Measurements from ENCODE around the gene HOXB1.

HOXB1 gene

DNA sequence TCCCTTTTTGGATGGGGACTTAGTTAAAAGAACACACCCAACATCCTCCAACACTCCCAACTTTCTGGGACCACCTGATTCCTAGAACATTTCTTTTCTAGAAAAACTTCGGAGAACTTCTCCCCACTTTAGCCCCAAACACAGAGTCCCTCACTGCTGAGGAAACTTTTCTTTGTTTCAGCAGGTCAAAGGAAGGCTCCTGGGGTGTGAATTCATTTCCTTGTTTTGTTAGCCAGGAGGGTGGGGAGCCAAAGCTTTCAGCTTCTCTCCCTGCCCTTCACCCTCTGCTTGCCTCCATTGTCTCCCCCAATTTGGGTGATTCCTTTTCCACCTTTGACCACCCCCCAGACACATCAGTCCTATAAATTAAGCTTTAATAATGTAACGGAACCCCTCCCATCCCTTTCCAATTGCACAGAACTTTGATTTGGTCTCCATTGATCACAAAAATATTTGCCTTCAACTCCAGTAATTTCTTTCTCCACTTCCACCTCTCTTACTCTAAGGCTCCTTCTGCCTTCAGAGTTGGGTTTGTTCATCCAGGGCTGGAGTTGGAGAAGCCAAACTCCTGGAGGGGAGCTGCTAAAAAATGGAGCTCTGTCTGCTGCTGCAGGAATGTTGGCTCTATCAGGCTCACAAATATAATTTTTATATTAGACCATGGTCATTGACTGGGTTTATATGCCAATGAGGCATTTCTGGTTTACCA is 37.0 kb upstream of the HOXB1 start:
- no peak for DNase-seq (ENCODE audit: low read depth)

DNA sequence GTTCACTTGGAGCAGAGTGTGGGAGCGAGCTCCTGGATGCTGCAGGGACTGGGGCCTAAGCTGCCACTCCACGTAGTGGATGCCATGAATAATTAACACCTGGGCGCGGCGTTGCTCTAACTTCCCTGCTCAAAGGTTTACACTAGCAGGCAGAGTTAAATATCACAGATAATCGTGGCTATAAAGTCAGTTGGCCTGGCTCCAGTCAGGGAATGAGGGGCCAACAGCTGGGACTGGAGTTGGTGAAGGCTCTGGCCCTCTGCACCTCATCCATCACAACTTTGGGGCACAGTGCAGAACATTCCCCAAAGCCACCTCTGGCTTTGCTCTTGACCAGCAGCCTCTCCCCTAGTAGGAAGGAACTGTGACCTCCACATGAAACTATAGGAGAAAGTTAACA is 36.4 kb upstream of the HOXB1 start:
- DNase-seq (ENCODE audit: low read depth): no peak

DNA sequence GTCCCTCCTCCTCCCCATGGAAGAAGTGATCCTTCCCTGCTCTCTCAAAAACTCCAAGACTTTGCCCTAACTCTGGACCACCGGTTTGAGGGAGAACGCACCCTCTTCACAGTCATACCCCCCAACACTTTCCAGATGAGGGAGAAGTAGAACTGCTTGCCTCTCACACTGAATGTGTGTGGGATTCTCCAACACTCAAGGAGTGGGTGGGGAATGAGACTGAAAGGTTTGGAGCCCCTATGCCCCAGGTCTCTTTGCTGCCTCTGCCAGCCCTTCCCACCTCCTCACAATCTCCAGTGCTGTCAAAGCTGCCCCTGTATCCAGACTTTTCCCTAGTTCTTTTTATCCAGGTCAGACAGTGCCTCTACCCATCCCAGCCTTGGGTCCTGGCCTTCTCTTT is 35.9 kb upstream of the HOXB1 start:
- no peak for DNase-seq (ENCODE audit: low read depth)

DNA sequence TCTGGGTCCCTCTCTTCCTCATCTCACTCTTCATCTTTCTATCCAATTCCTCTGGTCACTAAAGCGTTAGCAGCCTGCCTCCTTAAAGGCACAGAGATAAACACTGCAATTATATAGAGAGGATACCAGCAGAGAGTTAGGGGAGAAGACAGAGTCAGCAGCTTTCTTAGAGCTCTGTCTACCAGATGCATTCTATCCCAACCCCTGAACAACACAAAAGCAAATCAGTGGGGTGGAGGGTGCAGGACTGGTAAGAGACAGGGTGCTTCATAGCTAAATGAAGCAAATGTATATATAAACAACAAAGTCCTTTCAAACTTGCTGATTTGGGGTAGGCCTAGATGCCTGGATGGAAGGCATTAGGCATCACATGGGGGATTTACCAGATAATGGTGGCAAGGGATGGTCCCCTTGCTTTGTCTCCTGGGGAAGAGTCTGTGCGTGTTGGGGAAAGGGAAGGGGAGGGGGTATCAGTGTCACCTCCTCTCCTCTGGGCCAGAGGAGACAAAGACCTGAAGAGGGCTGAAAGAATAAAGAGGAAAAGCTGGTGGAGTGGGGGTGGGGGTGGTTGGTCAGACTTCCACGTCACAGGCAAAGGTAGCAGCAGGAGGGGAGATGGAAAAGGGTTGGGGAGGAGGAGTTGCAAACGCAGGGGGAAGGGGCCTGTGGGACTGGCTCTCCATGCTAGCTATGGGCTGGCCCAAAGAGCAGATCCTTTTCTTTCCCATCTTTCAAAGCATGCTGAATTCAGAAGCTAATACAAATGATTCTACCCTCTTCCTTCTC is 35.3 kb upstream of the HOXB1 start:
- DNase-seq (ENCODE audit: low read depth): no peak

DNA sequence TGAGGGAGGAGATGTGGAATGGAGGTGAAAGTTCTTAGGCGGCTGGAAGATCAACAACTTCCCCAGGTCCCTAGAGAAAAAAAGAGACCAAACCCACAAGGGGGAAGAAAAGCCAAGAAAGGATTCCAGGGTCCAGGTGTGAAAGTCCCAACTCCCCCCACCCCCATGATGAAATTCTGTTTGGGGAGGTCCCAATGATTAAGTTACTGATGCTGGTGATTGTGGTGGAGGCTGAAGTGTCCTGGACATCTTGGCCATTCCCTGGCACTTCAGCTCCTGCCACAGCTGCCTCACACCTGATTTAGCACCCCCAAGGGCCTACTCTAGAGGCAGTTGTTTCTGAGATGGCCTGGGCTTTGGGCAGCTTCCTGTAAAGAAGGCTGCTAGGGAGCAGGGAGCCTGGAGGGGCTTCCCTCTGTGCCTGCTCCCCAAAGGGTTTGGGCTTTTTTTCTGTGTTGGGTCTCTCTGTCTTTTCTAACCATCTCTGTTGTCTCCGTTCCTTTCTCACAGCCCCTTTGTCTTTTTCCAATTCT is 34.3 kb upstream of the HOXB1 start:
- DNase-seq (ENCODE audit: low read depth): no peak

DNA sequence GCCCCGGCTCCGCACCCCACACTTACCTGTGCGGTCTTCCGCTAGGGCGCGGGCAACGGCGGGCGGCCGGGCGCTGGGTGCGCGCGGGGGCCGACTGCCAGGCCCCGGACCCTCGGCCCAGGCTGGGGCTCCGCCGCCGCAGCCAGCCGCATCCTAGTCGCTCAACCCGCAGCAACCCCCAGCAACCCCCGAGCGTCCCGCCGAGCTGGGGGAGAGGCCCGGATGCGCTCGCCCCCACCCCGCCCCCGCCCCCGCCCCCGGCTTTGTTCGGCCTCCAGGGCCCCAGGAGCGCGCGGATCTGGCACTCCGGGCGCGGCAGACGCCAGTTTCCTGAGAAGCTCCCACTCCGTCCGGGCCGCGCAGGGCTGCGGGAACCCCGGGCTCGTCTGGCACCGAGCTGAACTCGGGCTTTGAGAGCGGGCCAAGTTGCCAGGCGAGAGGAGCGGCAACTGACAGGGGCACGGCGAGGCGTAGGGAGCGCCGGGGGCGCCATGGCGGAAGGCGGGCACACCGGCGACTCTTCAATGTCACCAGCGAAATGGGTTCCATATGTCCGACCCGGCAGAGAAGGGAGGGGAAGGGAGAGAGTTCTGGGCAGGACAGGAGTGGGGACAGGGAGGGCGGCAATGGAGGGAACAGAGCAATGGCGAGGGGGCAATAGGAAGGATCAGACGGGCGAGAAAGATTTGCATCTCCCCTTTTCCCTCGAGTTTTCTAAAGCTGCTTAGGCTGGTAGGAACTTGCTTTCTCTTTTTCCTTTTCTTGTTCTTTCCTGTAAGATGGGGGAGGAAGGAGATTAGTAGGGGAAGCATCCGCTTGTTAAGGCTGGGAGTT is 33.6 kb upstream of the HOXB1 start:
- DNase-seq (ENCODE audit: low read depth): no peak

DNA sequence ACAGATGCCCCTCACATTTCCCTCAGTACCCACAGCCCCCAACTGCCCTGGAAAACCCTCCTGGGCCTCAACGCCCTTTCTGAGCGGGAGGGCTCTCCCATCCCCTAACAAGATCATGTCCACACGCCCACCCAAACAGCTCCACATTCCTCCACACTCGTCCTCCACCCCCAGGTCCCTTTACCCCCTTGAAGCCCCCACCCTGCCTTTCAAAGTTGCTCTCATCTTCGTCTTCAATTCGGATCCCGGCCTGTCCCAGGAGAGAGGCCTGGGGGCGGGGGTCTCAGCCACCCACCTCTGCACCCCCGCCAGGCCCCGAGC is 33.0 kb upstream of the HOXB1 start:
- DNase-seq (ENCODE audit: low read depth): no peak

DNA sequence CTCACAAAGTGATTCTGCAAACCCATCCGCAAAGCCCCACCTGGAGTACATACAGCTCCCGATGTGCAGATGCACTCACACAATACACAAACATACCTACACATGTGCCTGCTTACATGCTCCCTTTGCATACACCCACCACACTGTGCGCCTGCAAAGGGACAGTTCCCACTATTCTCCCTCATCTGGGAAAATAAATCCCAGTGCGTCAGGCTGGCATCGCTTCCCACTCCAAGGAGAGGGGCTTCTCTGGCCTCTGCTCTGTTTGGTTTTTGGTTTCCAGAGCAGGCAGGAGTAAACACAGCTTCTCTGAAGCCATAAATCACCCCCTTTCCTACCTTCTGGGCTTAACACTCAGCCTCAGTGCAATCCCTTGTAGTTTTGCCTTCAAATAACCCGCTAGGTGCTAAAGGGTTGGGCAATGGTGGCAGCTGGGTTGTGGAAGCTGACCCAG is 32.6 kb upstream of the HOXB1 start:
- DNase-seq (ENCODE audit: low read depth): no peak

DNA sequence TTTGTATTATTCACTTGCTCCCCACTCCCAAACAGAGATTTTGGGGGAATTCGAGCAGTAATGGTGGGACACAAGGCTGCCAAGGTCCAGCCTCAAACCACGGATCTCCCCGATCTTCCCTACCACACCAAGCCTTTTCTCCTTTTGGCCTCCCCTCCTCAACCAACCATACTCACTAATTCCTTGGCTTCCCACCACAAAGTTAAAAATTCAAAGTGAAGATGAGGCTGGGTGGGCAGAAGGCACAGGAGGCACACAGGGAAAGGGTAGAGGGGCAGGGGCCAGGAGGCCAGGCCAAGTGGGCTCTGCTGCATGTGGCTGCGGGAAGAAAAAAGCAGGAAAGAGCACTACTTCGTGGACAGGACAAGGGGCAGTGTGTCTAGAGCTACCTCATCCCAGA is 32.1 kb upstream of the HOXB1 start:
- no peak for DNase-seq (ENCODE audit: low read depth)

DNA sequence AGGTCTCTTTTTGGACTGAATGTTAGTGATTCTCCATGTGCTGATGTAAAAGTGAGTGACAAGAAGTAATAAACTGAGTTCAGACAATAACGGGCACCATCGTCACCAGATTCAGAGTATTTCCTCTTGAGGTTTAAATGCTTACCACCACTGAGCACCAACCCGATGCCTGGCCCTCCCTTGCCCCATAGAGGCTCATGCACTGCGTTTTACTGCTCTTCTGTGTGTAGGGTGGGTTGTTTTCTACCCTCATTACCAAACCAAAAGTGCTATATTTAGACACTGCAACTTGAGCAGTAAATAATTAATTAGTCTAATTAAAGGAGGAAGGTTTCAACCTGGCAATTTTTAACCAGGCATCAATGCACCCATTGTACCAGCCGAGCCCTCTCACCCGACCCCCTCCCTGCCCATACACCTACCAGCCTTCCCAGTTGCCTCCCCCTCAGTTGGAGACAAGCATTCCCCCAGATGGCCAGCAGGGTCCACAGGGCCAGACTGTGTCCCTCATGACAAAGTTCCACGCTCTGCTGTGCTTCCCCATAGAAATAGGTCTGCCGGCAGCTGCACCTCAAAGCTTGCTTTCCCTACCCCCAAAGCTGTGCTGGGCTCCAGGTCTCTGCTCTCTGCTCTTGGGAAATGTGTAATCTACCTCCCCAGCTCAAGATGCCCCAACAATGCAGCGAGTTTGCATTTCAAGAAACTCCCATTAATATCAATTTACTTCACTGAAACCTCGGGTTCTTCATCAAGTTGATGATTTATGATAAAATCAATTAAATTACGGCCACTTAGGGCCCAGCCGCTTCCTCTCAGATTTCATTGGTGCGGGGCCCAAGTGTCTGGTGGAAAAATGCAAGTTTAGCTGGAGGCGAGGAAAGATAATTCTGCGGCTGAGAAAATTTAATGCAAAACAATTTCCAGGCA is 31.3 kb upstream of the HOXB1 start:
- no peak for DNase-seq (ENCODE audit: low read depth)

DNA sequence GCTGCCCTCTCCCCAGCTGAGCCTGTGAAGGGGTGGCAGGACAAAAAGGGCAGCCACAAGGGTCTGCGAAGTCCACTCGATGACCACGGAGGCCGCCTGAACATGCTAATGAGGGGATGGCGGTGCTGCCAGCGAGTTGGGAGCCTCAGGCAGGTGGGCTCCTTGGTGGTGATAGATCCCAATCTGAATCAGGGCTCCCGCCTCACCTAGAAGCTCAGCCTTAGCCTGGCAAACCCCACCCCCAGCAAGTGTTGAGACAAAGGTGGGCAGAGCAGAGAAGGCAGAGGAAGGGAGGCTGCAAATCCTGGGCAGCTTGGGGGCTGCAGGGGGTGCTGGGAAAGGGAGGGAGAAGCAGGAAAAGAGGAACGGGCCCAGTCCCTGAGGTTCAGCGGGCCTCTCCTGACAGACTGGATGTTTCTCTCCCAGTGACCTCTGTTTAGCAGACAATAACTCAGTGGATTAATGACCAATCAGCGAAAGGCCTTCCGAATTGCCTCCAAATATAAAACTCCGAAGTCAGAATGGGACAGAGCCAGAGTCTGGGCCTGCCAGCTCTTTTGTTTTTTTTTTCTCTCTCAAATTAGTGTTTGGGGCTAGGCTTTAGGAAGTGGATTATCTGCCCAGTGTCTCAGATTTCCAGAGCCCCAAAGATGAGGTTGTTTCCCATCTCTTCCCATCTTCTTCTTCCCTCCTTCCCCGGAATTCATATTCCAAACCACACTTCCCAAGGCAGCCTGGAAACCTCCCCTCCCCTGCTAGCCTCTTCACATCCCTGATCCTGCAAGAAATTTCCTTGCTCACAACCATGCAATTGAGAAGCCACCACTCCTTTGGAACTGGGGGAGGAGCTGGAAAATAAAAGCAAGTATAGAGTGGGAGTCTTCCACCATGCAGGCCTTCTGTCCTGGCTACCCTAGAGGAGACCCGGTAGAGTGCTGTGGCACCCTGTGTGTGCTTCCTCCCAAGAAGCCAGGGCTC is 29.3 kb upstream of the HOXB1 start:
- DNase-seq (ENCODE audit: low read depth): no peak

DNA sequence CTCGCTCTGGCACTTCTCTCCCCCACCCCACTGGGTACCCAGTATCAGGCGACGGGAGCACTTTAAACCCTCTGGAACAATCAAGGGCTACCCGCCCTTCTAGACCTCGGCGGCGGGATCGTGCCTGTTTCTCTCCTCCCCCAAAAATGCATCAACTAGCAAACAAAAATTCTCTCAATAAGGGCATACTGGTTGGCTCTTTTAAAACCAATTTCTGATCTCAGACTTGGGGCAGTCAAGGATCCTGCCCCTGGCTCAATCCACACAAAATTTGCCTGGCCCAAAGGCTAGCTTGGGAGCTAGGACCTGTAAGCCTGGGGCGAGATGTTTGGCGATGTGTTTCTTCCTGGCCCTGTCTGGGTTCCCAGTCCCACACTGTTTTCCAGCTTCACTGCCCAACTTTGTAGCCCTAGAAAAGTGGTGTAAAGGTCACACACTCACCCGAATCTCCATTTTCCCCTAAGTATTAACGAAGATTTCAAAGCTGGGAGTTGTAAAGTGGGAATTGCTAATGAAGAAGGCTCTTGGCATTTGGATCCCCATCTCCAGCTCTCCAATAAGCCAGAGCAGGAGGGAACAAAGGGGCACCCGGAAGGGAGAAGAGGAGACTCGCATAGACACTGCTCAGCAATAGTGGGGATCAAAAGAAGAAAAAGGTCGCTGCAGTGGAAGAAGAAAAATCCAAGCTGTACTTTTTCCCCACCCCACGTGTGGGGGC is 28.5 kb upstream of the HOXB1 start:
- no peak for DNase-seq (ENCODE audit: low read depth)

DNA sequence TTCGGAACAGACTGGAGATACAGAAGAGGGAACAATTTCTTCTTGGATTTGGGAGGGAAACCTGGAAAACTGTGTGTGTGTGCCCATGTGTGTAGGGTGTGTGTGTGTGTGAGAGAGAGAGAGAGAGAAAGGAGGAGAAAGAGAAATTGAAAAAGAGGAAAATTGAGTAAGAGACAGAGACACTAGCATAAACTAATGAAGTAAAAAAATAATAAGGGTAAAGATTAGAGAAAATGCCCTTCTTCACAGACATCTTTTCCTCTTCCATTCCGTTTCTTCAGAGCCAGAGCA is 28.0 kb upstream of the HOXB1 start:
- DNase-seq (ENCODE audit: low read depth): no peak

DNA sequence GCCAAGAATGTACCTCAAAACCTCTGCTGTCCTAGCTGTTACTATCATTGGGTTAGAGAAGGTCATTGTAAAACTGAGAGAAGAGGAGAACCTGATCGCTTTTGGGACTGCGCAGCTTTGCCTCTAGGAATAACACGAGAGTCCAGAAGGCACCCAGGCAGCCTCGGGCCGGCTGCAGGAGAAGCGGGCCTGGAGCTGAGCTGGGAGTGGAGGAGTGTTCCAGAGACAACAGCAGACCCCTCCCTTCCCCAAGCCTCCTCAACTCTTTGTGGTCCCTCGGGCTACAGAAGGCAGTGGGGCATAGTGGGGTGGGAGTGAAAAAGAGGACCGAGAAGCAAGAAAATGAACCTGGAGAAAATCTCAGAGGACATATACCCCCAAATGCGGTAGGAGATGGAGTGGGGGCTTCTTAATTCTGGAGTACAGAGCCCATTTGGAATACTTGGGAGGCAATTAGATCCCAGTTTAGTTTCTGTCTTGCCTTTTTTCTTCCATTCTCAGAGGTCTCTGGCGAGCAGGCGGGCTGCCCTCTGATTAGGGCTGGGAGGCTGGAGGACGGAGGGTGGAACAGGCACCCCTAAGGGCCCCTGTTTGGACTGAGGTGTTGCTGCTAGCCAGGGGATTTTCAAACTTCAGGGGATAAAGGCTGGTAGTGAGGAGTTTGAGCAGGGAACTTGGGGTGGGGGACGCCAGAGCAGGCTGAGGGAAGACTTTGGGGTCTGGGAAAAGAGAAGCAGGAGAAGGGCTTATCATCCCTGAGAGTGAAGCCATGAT is 27.4 kb upstream of the HOXB1 start:
- no peak for DNase-seq (ENCODE audit: low read depth)

DNA sequence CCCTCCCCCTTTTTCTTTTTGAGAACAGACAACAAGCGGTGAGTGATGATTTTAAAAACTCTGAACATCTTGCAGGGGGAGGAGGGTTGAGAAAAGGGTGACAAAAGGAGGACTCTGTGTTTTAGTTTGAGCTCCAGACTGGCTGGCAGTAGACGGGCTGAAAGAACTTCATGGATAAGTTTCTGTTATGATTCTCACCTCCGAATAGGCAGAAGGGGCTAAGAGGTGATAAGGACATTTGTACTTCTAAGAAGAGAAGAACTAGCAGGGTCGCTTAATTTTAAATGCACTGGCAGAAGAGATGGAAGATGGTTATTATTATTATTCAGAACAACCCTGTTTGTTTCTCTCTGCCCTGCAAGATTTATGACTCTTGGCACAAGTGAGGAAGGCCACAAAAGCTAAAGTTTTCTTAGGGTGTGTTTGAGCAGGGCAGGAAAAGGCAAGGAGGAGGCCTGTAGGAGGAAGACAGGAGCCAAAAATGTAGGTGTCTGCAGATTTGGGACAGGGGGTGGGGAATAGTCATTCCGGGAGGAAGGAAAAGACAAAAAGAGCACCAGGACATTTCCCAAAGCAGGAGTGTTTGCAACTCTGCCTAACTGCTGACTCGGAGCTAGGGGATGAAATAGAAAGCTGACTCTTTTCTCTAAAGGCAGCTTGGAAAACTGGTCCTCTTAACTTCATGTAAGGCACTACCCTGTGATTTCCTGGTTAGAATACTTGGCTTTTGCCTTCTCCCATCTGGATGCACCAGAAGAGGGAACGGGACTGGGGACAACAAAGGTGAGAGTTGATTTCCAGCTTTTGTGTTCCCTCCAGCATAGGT is 26.0 kb upstream of the HOXB1 start:
- no peak for DNase-seq (ENCODE audit: low read depth)

DNA sequence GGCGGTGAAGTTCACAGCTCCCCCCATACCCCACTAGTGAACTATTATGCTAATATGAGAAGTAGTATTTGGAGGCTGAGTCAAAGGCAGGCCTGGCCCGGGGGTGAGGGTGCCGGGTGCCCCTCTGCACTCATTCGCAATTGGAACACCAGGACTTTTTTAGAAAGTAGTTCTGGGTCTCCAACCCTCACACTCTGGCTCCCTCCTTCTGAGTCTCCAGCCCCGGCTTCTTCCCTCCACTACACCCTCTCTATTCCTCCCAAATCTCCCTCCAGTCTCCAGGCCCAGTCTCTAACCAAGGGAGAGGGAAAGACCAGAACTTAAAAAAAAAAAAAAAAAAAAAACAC is 25.4 kb upstream of the HOXB1 start:
- DNase-seq (ENCODE audit: low read depth): no peak

DNA sequence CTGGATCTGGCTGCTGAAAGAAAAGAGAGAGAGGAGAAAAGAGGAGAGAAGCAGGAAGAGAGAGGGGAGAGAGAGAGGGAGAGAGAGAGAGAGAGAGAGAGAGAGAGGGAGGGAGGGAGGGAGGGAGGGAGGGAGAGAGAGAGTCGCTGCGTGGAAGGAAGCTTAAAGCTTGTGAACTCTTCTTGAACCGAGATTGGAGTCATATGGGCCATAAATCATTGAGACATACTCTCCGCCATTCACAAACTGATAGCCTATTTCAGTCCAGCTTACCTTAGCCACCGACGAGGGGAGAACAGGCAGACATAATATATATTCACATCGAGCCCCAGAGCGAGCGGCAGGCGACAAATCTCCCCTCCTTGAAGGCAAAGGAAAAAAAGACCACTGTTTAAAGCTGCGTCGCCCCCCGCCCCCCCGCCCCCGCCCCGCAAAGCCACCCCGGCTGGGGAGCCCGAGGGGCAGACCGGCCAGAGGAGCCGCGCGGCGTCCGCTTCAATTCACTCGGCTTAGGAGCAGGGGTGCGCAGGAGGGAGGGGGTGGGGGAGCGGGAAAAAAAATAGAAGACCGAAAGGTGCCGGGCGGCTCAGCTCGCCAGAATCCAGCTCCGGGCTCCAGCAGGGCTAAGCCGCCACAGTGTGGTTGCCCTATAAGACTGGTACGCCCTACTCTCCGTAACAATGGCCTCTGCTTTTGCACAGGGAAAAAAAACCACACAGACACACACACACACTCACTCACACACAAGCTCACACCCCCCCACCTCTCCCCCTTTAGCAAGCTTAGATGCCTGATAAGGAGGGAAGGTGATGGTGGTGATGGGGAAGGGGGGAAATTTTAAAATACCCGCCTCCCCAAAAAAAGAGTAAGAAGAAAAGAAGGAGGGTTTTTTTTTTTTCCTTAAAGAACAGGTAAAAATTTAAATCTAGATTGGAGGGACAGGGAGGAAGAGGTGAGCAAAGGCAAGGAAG is 24.7 kb upstream of the HOXB1 start:
- DNase-seq (ENCODE audit: low read depth): no peak
